Measurements from ENCODE around the gene POLE.

Gene POLE

GRCh38 chr12:132620113-132620898 is 66.8 kb downstream of the POLE start:
- TF ChIP-seq, protein P1, sequence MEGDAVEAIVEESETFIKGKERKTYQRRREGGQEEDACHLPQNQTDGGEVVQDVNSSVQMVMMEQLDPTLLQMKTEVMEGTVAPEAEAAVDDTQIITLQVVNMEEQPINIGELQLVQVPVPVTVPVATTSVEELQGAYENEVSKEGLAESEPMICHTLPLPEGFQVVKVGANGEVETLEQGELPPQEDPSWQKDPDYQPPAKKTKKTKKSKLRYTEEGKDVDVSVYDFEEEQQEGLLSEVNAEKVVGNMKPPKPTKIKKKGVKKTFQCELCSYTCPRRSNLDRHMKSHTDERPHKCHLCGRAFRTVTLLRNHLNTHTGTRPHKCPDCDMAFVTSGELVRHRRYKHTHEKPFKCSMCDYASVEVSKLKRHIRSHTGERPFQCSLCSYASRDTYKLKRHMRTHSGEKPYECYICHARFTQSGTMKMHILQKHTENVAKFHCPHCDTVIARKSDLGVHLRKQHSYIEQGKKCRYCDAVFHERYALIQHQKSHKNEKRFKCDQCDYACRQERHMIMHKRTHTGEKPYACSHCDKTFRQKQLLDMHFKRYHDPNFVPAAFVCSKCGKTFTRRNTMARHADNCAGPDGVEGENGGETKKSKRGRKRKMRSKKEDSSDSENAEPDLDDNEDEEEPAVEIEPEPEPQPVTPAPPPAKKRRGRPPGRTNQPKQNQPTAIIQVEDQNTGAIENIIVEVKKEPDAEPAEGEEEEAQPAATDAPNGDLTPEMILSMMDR (IDR thresholded peaks at IDR 0.05; ENCODE audit: low read depth, low read length, missing control alignments): no peak
- in situ Hi-C loops (cut with HindIII; ENCODE audit: low sequenced_read_pairs): no loop called here
- no peak for DNase-seq (ENCODE audit: low read depth)
- no peak overlapping the region for H3K4me3 ChIP-seq (ENCODE audit: low read depth, low read length)

DNA sequence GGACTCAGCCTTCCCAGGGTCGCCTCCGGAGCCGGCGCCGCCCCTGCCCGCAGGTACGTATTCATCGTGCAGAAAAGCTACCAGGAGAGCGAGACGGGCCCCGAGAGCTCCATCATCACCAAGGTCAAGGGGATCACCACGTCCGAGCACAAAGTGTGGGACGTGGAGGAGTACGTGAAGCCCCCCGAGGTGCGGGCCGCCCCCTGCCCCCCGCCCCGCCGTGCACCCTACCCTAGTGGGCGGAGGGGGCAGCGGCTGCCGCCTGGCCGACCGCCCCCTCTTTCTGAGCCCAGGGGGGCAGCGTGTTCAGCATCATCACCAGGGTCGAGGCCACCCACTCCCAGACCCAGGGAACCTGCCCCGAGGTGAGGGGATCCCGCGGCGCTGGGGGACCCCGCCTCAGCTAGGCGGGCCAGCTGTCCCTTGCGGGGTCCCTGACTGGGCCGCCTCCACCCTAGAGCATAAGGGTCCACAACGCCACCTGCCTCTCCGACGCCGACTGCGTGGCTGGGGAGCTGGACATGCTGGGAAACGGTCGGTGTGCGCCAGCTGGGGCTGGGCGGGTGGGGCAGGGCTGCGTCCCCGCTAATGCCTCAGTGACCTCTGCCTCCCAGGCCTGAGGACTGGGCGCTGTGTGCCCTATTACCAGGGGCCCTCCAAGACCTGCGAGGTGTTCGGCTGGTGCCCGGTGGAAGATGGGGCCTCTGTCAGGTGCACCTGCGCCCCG is 67.6 kb downstream of the POLE start:
- no peak for DNase-seq (ENCODE audit: low read depth)
- no peak overlapping the region for H3K4me3 ChIP-seq (ENCODE audit: low read depth, low read length)
- TF ChIP-seq, protein P1 (IDR thresholded peaks at IDR 0.05; ENCODE audit: low read depth, low read length, missing control alignments): no peak
- in situ Hi-C loops (cut with HindIII; ENCODE audit: low sequenced_read_pairs): loop anchor here (5.0 kb wide), 1 partner anchor 68 kb away; the partner anchor contains the start of genes POLE and PXMP2

- no peak overlapping the region for H3K4me3 ChIP-seq (ENCODE audit: low read depth, low read length)
- in situ Hi-C loops (cut with HindIII; ENCODE audit: low sequenced_read_pairs): loop anchor here (5.0 kb wide), 1 partner anchor 68 kb away; the partner anchor contains the start of genes POLE and PXMP2
- DNase-seq (ENCODE audit: low read depth): no peak
- TF ChIP-seq, protein P1 (IDR thresholded peaks at IDR 0.05; ENCODE audit: low read depth, low read length, missing control alignments): no peak
These were observed 68.1 kb downstream of the POLE start for GRCh38 chr12:132619071-132619385.

DNA sequence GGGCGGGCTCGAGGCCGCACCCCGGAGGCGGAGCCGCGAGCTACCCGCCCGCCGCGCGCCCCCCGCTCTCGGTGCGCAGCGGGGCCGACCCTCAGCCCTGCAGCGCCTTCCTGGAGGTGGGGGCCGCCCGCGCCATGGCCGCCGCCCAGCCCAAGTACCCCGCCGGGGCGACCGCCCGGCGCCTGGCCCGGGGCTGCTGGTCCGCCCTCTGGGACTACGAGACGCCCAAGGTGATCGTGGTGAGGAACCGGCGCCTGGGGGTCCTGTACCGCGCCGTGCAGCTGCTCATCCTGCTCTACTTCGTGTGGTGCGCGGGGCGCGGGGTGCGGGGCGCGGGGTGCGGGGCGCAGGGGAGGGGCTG is 68.5 kb downstream of the POLE start, which contains the start of gene P2RX2:
Gene P2RX2, plus strand, starts transcription at position 94 of the 361 bp plus-strand sequence. Its CDS starts 41 bp downstream, at position 135.
- DNase-seq (ENCODE audit: low read depth): no peak
- H3K4me3 ChIP-seq (ENCODE audit: low read depth, low read length): no peak within 1 kb of the TSS
- TF ChIP-seq, protein P1 (IDR thresholded peaks at IDR 0.05; ENCODE audit: low read depth, low read length, missing control alignments): no peak
- in situ Hi-C loops (cut with HindIII; ENCODE audit: low sequenced_read_pairs): loop anchor here (5.0 kb wide), 1 partner anchor 69 kb away; the partner anchor contains the start of genes POLE and PXMP2

GRCh38 chr12:132617822-132618682 is 69.1 kb downstream of the POLE start:
- in situ Hi-C loops (cut with HindIII; ENCODE audit: low sequenced_read_pairs): loop anchor here (5.0 kb wide), 1 partner anchor 69 kb away; the partner anchor contains the start of genes POLE and PXMP2

More at GRCh38 chr12:132617822-132618682, 69.1 kb downstream of the POLE start:
- TF ChIP-seq, protein P1 (IDR thresholded peaks at IDR 0.05; ENCODE audit: low read depth, low read length, missing control alignments): no peak
- H3K4me3 ChIP-seq (ENCODE audit: low read depth, low read length): no peak overlapping the region
- no peak for DNase-seq (ENCODE audit: low read depth)
